A549 (cell line): ENCODE measurements around the gene FAM9C. TPM values are rescaled to one million over a fixed set of nuclear protein-coding genes. Genes with fewer than 3 reads are reported as not detected.

Experiments
- ATAC-seq, 2 experiments: fragments of 200-7000 bp in 1 of 2; fragments of >200 bp in 1 of 2; cut with Nextera tagmentation in 1 of 2; cut with Tn5 transposase in 1 of 2; 3 replicates each; pipeline versions ENCODE4 v1.8.0 to v1.9.1; 2018 to 2020; ENCODE audit warnings: mild to moderate bottlenecking in 1 of 2, moderate library complexity in 1 of 2
- CTCF ChIA-PET: fragments of 300-600 bp; sonication (Branson Sonifier 250); formaldehyde crosslinking; extraction: SDS; loops from one replicate; lab custom pipeline; 2021; ENCODE audit warnings: antibody characterized with exemption, inconsistent platforms; lab: Yijun Ruan, JAX
- POLR2A ChIA-PET: fragments of 350-600 bp; formaldehyde crosslinking; extraction: SDS; loops from one replicate; lab custom pipeline; 2021; ENCODE audit warnings: antibody characterized with exemption, inconsistent platforms; lab: Yijun Ruan, JAX
- DNase-seq, 2 experiments: peaks; one replicate each; pipeline versions ENCODE4 v3.0.0 to v3.0.0-alpha.2; 2011 to 2016; ENCODE audit warnings: low read depth in 1 of 2, low spot score in 1 of 2
- FAIRE-seq: peaks from 2 replicates; lab custom pipeline; 2011; peaks lifted over from hg19 to GRCh38; lab: Jason Lieb, UNC
- H3K27ac ChIP-seq, 2 experiments: fragments of >200 bp; sonication (Bioruptor Twin); formaldehyde crosslinking; 3 replicates each; pipeline ENCODE4 v1.5.1; 2016 to 2017
- H3K4me1 ChIP-seq: fragments of >200 bp; sonication (Bioruptor Twin); formaldehyde crosslinking; 3 replicates; pipeline ENCODE4 v1.6.1; 2016
- H3K4me2 ChIP-seq: fragments of >200 bp; sonication (Bioruptor Twin); formaldehyde crosslinking; 3 replicates; pipeline ENCODE4 v1.6.1; 2016
- H3K4me3 ChIP-seq: fragments of >200 bp; sonication (Bioruptor Twin); formaldehyde crosslinking; 3 replicates; pipeline ENCODE4 v1.5.1; 2016
- H3K9me3 ChIP-seq: fragments of >200 bp; sonication (Bioruptor Twin); formaldehyde crosslinking; 3 replicates; pipeline ENCODE4 v1.6.1; 2016
- BHLHE40 ChIP-seq: IDR thresholded peaks from 2 replicates; pipeline ENCODE4 v1.6.1; 2012; ENCODE audit warnings: low read depth, low read length, inconsistent platforms
- CBX8 ChIP-seq: fragments of 200-600 bp; sonication (generic); IDR thresholded peaks from 2 replicates; pipeline ENCODE4 v1.6.1; 2016
- CHD2 ChIP-seq: fragments of 150-350 bp; IDR thresholded peaks from 2 replicates; pipeline ENCODE4 v1.6.1; 2014; ENCODE audit warnings: low read length; ENCODE audit not compliant: partially characterized antibody
- CHD4 ChIP-seq: fragments of 200-600 bp; sonication (generic); IDR thresholded peaks from 2 replicates; pipeline ENCODE4 v1.6.1; 2016; ENCODE audit warnings: antibody characterized with exemption, mild to moderate bottlenecking, borderline replicate concordance
- EP300 ChIP-seq, 2 experiments: fragments of >200 bp; sonication (Bioruptor Twin); formaldehyde crosslinking; IDR thresholded peaks; 2 replicates in 1 of 2; 3 replicates in 1 of 2; pipeline ENCODE4 v1.6.1; 2016 to 2017
- ESRRA ChIP-seq: fragments of 150-350 bp; IDR thresholded peaks from 2 replicates; pipeline ENCODE4 v1.6.1; 2014; ENCODE audit warnings: mild to moderate bottlenecking, low read length, borderline replicate concordance
- HDAC2 ChIP-seq: fragments of 200-600 bp; sonication (generic); IDR thresholded peaks from 2 replicates; pipeline ENCODE4 v1.6.1; 2016
- HOXB5 ChIP-seq: fragments of 250-450 bp; sonication (Bioruptor Pico); IDR thresholded peaks from 2 replicates; pipeline ENCODE4 v1.5.0; 2020; ENCODE audit warnings: mild to moderate bottlenecking, moderate library complexity
- JUNB ChIP-seq: fragments of >200 bp; sonication (Bioruptor Twin); formaldehyde crosslinking; IDR thresholded peaks from 2 replicates; pipeline ENCODE4 v1.6.1; 2016
- MYC ChIP-seq: IDR thresholded peaks from 2 replicates; pipeline ENCODE4 v1.6.1; 2012; ENCODE audit warnings: mild to moderate bottlenecking, inconsistent platforms, low read length, improper control_type of control experiment, borderline replicate concordance
- RAD21 ChIP-seq, 2 experiments: fragments of >200 bp in 1 of 2; sonication (Bioruptor Twin) in 1 of 2; formaldehyde crosslinking in 1 of 2; IDR thresholded peaks in 1 of 2; conservative IDR thresholded peaks in 1 of 2; 2 replicates in 1 of 2; 3 replicates in 1 of 2; pipeline ENCODE4 v1.6.1; 2012 to 2018; ENCODE audit warnings: inconsistent platforms in 1 of 2
- RFX5 ChIP-seq: fragments of 450-650 bp; IDR thresholded peaks from 2 replicates; pipeline ENCODE4 v1.7.1; 2014; ENCODE audit warnings: antibody characterized with exemption, mild to moderate bottlenecking, moderate library complexity
- TP53 ChIP-seq: fragments of 250-450 bp; sonication (Bioruptor Pico); IDR thresholded peaks from 2 replicates; pipeline ENCODE4 v1.5.0; 2021; ENCODE audit warnings: mild to moderate bottlenecking, moderate library complexity
- WGBS: methylation state at CpG from one replicate; pipeline ENCODE4 v1.1.6; 2017; ENCODE audit errors: missing lambda C conversion rate; 5-methylcytosine and 5-hydroxymethylcytosine counted together
- polyA plus RNA-seq, 4 experiments: library from polyadenylated mRNA; depleted of rRNA in 3 of 4; stranded (reverse); fragments of >200 nt; fragmentation: RNase III in 1 of 4; extraction: RNeasy Plus Mini Kit Qiagen cat#74134 plus additional on column Dnase treatment in 1 of 4; gene quantifications; 2 replicates in 3 of 4; 3 replicates in 1 of 4; pipeline ENCODE4 v1.2.3, GENCODE V29; 2011 to 2017
- TF ChIP-seq, protein P1 (sequence below): fragments of 450-650 bp; IDR thresholded peaks from 2 replicates; pipeline ENCODE4 v1.6.1; 2014; ENCODE audit warnings: antibody characterized with exemption
- TF ChIP-seq, protein P2 (sequence below): IDR thresholded peaks from 2 replicates; pipeline ENCODE4 v1.6.1; 2012
- TF ChIP-seq, protein P3 (sequence below): IDR thresholded peaks from 2 replicates; pipeline ENCODE4 v1.6.1; 2012; ENCODE audit warnings: low read depth, borderline replicate concordance
- TF ChIP-seq, protein P4 (sequence below): fragments of >200 bp; sonication (Bioruptor Twin); formaldehyde crosslinking; IDR thresholded peaks from 3 replicates; pipeline ENCODE4 v1.5.1; 2016
- TF ChIP-seq, protein P5 (sequence below): fragments of >200 bp; sonication (Bioruptor Twin); formaldehyde crosslinking; IDR thresholded peaks from 3 replicates; pipeline ENCODE4 v1.6.1; 2016
- TF ChIP-seq, protein P6 (sequence below): fragments of 250-450 bp; sonication (Bioruptor Pico); IDR thresholded peaks from 2 replicates; pipeline ENCODE4 v1.5.0; 2020; ENCODE audit warnings: low read depth, mild to moderate bottlenecking, moderate library complexity
- TF ChIP-seq, protein P7 (sequence below): fragments of >200 bp; sonication (Bioruptor Twin); formaldehyde crosslinking; IDR thresholded peaks from 2 replicates; pipeline ENCODE4 v1.6.1; 2016

Gene FAM9C
- polyA plus RNA-seq, 2 of the 4 experiments (the other 2 are of a cell fraction) = 0.03 TPM; not detected in 1

DNA sequence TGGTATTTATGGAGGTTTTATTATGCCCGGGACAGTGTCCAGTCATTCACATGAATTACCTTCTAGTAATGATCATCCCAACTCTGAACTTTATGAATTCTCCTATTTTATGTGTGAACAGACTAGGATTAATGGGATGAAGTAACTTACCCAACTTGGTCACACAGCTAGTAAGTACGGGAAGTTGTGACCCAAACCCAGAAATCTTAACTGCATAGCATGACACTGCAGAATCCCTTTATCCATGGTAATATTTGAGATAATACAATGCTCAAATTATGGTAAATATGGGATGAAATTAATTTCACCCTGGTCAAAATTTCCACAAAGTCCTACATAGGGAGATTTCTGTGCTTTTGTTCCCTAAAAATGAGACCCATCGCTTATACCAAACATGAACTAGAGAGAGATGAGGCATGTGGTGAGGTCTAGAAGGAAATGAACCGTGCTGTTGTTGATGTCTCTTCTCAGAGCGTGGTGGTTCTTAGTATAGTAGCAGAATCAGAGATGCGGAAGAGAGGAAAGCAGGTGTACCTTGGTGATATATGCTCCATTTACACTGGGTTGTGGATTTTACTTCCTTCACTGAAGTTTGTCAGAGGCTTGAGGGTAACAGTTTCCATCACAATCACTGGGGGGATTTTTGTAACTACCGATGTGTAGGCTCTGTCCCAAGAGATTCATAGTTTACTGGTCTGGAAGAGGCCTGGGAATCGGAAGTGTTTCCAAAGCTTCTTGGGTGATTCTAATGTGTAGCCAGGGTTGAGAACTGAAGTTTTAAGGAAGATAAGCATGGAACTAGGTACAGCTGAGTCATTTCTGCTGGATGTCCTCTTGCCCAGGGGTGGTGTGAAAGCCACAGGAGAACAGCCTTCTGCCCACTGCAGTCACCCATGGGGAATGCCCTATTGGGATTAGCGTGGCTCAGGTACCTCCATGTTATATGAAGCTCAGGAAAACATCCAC, 30.2 kb upstream of the FAM9C start:
- Histone ChIP-seq H3K27ac (peak overlapping the region in 1 of 2 experiments; percentile 43; a peak in 2 of 6 replicates), H3K9me3 (peaks cover 11% of the 10 kb centered on the region; the same call in 2 of the 3 replicates), H3K4me2 (no peak overlapping the region), H3K4me1 (0 out of 3 replicates have a peak, but pooled peaks cover 3% of the 10 kb centered on the region), H3K4me3 (no peak overlapping the region)
- ChIA-PET CTCF (interaction anchor here (0.6 kb wide), 1 partner anchor 134 kb away, joined by 3 read pairs; no protein-coding TSS in a partner anchor), POLR2A (no interaction called here)
- no peak for DNase-seq
- ATAC-seq = no peak
- TF ChIP-seq, protein P1, sequence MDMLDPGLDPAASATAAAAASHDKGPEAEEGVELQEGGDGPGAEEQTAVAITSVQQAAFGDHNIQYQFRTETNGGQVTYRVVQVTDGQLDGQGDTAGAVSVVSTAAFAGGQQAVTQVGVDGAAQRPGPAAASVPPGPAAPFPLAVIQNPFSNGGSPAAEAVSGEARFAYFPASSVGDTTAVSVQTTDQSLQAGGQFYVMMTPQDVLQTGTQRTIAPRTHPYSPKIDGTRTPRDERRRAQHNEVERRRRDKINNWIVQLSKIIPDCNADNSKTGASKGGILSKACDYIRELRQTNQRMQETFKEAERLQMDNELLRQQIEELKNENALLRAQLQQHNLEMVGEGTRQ = no peak
- TF ChIP-seq TP53 = no peak
- no peak for TF ChIP-seq HDAC2
- TF ChIP-seq, protein P2, sequence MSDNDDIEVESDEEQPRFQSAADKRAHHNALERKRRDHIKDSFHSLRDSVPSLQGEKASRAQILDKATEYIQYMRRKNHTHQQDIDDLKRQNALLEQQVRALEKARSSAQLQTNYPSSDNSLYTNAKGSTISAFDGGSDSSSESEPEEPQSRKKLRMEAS = no peak
- TF ChIP-seq, protein P3, sequence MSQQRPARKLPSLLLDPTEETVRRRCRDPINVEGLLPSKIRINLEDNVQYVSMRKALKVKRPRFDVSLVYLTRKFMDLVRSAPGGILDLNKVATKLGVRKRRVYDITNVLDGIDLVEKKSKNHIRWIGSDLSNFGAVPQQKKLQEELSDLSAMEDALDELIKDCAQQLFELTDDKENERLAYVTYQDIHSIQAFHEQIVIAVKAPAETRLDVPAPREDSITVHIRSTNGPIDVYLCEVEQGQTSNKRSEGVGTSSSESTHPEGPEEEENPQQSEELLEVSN = no peak
- no peak for TF ChIP-seq MYC
- no peak for TF ChIP-seq HOXB5 (CRISPR knock-in tag)
- no peak for TF ChIP-seq CBX8
- no peak for TF ChIP-seq RFX5
- TF ChIP-seq, protein P4, sequence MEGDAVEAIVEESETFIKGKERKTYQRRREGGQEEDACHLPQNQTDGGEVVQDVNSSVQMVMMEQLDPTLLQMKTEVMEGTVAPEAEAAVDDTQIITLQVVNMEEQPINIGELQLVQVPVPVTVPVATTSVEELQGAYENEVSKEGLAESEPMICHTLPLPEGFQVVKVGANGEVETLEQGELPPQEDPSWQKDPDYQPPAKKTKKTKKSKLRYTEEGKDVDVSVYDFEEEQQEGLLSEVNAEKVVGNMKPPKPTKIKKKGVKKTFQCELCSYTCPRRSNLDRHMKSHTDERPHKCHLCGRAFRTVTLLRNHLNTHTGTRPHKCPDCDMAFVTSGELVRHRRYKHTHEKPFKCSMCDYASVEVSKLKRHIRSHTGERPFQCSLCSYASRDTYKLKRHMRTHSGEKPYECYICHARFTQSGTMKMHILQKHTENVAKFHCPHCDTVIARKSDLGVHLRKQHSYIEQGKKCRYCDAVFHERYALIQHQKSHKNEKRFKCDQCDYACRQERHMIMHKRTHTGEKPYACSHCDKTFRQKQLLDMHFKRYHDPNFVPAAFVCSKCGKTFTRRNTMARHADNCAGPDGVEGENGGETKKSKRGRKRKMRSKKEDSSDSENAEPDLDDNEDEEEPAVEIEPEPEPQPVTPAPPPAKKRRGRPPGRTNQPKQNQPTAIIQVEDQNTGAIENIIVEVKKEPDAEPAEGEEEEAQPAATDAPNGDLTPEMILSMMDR = no peak
- TF ChIP-seq JUNB = no peak
- no peak for TF ChIP-seq BHLHE40
- TF ChIP-seq, protein P5, sequence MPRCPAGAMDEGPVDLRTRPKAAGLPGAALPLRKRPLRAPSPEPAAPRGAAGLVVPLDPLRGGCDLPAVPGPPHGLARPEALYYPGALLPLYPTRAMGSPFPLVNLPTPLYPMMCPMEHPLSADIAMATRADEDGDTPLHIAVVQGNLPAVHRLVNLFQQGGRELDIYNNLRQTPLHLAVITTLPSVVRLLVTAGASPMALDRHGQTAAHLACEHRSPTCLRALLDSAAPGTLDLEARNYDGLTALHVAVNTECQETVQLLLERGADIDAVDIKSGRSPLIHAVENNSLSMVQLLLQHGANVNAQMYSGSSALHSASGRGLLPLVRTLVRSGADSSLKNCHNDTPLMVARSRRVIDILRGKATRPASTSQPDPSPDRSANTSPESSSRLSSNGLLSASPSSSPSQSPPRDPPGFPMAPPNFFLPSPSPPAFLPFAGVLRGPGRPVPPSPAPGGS = no peak
- TF ChIP-seq, protein P6, sequence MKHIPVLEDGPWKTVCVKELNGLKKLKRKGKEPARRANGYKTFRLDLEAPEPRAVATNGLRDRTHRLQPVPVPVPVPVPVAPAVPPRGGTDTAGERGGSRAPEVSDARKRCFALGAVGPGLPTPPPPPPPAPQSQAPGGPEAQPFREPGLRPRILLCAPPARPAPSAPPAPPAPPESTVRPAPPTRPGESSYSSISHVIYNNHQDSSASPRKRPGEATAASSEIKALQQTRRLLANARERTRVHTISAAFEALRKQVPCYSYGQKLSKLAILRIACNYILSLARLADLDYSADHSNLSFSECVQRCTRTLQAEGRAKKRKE (CRISPR knock-in tag) = no peak
- TF ChIP-seq EP300 (IDR thresholded peaks at IDR 0.05) = no peak
- TF ChIP-seq, protein P7, sequence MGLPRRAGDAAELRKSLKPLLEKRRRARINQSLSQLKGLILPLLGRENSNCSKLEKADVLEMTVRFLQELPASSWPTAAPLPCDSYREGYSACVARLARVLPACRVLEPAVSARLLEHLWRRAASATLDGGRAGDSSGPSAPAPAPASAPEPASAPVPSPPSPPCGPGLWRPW = no peak
- TF ChIP-seq CHD2 = no peak
- TF ChIP-seq RAD21 (conservative IDR thresholded peaks at IDR 0.05 in 1 of 2, IDR thresholded peaks at IDR 0.05 in 1 of 2) = no peak
- TF ChIP-seq CHD4 = no peak
- TF ChIP-seq ESRRA = no peak
- 88% methylated on average over 9 of the region's 9 CpGs for WGBS
- peak; percentile 28 for FAIRE-seq
